Right lobe of liver (tissue), 4 donors: ENCODE data around the gene TMTC1.

ENCODE experiments used
- POLR2A ChIP-seq: fragments of 450-650 bp; IDR thresholded peaks from one replicate; pipeline ENCODE4 v1.6.1; 2017; ENCODE audit warnings: antibody characterized with exemption, mild to moderate bottlenecking
- TF ChIP-seq, protein P1 (sequence below), 4 donors: fragments of 200-600 bp in 3 of 4; fragments of 450-650 bp in 1 of 4; IDR thresholded peaks; one replicate each; pipeline versions ENCODE4 v1.5.1 to v1.8.0; 2016 to 2022; ENCODE audit warnings: antibody characterized with exemption in 4 of 4, mild to moderate bottlenecking in 2 of 4
- donor health status: DM: no; HTN: no; CAD: no.
- donor health status: DM: no; HTN: no; CAD: no.
- donor health status: DM: no; HTN: yes; CAD: no.

DNA sequence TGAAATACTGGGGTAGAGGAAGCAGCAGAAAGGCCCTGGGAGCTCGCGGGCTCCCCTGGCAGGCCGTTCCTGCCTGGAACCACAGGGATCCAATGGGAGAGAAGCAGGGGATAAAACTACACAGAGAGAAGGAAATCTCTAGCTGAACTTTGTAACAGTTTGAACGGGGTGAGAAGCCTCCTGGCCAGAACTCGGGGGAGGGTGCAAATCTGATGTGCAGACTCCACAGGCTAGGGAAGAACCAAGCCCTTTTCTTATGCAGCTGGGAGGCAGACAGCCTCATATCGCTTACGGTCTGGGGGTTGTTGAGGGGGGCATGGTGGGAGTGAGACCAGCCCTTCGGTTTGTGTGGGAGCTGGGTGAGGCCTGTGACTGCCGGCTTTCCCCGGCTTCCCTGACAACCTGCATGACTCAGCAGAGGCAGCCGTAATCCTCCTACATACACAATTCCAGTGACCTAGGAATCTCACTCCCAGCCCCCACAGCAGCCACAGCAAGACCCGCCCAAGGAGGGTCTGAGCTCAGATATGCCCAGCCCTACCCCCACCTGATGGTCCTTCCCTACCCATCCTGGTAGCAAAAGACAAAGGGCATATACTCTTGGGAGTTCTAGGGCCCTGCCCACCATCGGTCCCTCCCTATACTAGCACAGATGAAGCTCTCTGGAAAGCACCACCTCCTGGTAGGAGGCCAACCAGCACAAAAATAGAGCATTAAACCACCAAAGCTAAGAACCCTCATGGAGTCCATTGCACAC lies 143.0 kb downstream of the TMTC1 start:
- TF ChIP-seq, protein P1, sequence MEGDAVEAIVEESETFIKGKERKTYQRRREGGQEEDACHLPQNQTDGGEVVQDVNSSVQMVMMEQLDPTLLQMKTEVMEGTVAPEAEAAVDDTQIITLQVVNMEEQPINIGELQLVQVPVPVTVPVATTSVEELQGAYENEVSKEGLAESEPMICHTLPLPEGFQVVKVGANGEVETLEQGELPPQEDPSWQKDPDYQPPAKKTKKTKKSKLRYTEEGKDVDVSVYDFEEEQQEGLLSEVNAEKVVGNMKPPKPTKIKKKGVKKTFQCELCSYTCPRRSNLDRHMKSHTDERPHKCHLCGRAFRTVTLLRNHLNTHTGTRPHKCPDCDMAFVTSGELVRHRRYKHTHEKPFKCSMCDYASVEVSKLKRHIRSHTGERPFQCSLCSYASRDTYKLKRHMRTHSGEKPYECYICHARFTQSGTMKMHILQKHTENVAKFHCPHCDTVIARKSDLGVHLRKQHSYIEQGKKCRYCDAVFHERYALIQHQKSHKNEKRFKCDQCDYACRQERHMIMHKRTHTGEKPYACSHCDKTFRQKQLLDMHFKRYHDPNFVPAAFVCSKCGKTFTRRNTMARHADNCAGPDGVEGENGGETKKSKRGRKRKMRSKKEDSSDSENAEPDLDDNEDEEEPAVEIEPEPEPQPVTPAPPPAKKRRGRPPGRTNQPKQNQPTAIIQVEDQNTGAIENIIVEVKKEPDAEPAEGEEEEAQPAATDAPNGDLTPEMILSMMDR (IDR thresholded peaks at IDR 0.05), result peak; percentile 24 to 45 (median 40)
- no peak for TF ChIP-seq POLR2A
